NCI-H2196 (cell line): ENCODE data around the gene MAD2L1BP.
"Not testable (repeated sequence)": the region's sequence is repeated elsewhere in the genome, so short reads cannot be mapped to it uniquely, and the experiment has no call there.

Experiments
- DNase-seq: peaks from one replicate; lab custom pipeline; 2025; ENCODE audit not compliant: unreplicated experiment; lab: John Stamatoyannopoulos, UW

The MAD2L1BP gene, protein sequence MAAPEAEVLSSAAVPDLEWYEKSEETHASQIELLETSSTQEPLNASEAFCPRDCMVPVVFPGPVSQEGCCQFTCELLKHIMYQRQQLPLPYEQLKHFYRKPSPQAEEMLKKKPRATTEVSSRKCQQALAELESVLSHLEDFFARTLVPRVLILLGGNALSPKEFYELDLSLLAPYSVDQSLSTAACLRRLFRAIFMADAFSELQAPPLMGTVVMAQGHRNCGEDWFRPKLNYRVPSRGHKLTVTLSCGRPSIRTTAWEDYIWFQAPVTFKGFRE

DNA sequence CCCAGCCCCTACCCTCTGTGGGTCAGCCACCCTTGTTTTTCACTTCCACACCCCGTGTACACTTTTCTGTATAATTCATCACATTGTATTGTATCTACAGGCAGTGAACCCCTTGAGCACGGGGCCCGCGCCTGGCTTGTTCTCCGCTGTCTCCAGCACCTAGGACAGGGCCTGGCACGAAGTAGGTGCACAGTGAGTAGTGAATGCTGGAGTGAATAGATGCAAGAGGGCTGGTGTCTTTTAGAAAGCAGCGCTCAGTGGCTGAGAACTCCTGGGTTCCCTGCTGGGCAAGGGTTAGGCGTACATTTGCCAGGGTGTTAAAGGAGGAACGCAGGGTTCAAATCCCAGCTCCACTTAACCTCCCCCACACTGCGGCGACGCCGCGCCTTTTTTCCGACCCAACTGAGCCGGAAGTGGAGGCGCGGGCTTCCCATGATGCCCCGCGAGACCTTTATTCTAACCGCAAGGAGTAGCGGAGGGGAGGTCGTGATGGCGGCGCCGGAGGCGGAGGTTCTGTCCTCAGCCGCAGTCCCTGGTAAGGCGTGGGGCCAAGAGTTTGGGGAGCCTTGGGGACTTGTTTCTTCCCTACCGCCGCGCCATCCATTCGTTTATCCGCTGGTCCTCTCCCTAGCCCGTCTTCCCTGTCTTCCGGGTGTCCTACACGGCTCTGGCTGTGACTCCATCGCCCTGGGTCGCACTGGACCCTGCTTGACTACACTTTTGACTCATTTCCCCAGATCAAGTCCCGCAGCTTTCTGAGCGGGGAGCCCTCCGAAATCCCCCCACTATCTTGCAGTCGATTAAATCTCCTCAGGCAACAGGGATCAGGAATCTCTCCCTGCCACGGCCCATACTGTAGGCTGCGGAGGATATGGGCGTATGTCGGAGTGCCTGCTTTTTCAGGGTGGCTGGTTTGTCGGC lies at the start of gene MAD2L1BP:
Gene MAD2L1BP, plus strand, starts transcription at position 454 of the 921 bp plus-strand sequence. Its CDS starts 36 bp downstream, at position 490.
- peak; percentile 90 for DNase-seq

DNA sequence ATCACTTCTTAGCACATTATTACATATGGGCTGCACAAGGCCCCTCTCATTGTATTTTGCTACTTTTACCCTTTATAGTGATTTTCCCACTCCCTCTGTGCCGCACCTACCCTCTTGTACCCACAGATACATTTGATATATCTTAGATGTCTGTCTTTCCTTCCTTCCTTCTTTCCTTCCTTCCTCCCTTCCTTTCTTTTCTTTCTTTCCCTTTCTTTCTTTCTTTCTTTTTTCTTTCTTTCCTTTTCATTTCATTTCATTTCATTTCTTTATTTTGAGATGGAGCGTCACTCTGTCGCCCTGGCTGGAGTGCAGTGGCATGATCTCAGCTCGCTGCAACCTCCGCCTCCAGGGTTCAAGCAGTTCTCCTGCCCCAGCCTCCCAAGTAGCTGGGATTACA lies 47.4 kb upstream of the MAD2L1BP start:
- DNase-seq: no peak

DNA sequence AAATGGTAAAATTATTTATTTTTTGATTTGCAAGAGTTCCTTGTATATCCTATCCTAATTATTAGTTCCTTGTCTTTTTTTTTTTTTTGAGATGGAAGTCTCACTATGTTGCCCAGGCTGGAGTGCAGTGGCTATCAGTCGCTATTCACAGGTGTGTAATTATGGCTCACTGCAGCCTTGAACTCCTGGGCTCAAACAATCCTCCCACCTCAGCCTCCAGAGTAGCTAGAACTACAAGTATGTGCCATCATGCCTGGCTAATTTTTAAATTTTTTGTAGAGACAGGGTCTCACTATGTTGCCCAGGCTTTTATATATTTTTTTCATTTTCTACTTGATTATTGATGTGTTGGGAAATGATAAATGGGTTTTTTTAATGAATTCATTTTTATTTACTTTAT lies 46.1 kb upstream of the MAD2L1BP start:
- not testable (repeated sequence) for DNase-seq

DNA sequence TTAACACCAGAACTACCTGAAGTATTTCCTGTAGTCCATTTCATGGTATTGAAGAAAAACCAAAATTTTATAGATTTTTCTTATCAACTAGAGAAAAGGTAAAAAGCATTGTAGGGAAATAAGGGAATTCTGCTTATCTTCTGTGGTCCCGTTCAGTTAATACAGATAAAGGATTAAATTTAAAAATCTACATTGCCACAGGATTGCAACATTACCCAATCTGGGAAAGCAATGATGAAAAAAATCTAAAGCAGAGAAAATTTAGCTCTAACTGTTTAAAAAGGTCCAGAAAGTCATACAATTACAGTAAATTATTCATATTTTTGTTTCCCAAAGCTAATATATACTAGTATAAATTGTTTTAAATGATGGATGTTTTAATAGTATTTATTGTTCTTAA lies 41.7 kb upstream of the MAD2L1BP start:
- DNase-seq: no peak

DNA sequence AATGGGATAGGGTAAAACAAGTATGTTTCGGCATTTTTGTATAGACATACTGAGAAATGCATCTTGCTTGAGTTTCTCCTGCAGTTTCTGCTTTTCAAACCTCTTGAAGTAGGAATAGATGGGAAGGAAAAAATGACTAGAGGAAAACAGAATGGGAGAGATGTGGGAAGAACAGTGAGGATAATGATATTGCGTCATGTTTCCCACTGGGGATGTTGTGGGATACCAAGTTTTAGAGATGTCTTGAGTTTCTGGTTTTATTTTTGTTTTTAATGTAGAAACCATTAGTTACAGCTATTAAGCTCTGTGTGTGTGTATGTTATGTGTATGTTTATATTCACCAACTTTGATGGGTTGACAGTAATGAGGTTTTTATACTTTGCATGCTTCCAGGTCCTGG lies 35.0 kb upstream of the MAD2L1BP start:
- DNase-seq: no peak

DNA sequence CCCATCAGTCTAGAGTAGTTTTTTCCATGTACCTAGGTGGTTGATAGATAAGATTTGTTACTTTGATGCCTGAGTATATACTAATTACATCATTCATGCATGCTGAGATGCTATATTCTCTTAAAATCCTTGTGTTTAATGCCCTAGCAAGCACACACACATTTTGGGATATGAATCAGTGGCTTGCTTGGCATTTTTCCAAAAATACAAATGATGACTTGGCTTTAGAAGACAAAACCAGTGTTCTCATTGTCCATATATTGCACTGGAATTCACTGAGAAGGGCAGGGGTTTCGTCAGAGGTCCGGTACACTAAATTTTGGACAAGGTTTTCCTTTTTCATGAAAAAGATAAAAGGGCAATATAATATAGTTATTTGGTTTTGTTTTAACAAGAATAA lies 31.5 kb upstream of the MAD2L1BP start:
- no peak for DNase-seq

DNA sequence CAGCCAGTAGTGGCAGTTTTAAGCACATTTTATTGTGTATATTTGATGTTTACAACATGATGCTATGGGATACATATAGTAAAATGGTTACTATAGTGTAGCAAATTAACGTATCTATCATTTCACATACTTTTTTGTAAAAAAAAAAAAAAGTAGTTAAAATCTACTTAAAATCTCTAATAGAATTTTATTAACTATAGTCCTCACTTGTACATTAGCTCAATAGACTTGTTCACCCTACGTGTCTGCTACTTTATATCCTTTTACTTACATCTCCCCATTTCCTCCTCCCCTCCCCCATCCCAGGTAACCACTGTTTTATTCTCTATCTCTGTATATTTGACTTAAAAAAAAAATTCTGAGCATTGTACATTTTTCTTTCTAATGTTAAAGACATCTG lies 29.6 kb upstream of the MAD2L1BP start:
- DNase-seq: no peak

DNA sequence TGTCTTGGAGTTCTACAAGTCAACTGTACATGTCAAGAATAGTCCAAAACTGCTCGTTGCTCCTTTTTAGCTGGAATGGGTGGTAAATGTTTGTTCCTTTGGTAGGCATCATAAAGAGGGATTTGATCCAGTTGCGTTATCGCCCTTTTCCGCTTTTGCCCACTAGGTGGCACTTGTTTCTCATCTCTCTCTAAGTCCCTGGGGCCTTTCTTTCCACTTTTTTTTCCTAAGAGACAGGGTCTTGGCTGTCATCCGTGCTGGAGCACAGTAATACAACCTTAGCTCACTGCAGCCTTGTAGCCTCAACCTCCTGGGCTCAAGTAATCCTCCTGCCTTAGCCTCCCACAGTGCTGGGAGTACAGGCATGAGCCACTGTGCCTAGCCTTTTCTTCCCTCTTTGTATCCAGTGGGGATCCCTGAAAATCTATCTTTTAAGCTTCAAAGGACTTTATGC lies 27.3 kb upstream of the MAD2L1BP start:
- DNase-seq: peak; percentile 76

DNA sequence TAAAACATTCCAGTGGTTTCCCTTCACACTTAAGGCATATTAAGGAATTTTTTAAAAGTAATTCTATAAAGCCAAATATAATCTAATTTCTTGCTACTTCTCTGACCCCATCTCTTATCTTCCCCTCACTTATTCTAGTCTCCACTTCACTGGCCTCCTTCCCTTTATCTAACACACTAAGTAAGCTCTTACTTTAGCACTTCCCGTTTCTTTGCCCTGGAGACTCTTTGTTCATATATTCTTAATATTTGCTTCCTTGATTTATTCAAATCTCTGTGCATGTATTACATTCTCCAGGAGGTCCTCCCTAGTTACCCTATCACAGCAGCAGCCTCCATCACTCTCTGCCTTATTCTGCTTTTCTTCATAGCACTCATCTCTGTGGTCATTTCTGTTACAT lies 26.8 kb upstream of the MAD2L1BP start:
- no peak for DNase-seq

DNA sequence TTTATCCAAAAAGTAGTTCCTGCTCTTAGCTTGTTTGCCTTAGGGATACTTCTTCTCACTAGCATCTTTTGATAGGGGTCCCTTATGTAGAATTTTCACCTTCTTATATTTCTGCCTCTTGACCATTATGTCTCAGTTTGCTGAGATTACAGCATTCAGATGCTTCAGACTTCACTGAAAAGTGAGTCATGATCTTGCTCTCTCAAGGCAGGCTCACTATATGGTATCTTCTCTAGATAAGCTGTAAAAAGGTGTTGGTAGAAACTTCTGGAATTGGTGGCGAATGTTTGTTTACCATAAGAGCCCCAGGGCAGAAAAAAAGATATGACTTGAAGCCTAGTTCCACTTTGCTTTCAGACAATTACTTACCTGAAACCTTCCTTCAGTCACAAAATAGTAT lies 26.2 kb upstream of the MAD2L1BP start:
- no peak for DNase-seq

DNA sequence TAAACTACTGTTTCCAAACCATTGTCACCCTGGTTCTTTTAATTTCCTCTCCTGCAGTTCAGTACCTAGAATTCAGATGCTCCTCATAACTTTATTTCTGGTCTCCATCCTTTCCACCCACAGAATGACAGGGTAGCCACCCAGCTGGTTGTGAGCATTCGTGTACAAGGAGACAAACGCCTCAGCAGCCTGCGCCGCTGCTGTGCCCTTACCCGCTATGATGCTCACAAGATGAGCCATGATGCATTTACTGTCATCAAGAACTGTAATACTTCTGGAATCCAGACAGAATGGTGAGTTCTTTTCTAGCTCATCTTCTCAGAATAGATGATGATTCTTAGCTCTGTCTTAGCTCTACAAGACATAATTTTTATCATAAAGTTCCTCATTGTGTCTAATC lies 25.2 kb upstream of the MAD2L1BP start:
- no peak for DNase-seq

DNA sequence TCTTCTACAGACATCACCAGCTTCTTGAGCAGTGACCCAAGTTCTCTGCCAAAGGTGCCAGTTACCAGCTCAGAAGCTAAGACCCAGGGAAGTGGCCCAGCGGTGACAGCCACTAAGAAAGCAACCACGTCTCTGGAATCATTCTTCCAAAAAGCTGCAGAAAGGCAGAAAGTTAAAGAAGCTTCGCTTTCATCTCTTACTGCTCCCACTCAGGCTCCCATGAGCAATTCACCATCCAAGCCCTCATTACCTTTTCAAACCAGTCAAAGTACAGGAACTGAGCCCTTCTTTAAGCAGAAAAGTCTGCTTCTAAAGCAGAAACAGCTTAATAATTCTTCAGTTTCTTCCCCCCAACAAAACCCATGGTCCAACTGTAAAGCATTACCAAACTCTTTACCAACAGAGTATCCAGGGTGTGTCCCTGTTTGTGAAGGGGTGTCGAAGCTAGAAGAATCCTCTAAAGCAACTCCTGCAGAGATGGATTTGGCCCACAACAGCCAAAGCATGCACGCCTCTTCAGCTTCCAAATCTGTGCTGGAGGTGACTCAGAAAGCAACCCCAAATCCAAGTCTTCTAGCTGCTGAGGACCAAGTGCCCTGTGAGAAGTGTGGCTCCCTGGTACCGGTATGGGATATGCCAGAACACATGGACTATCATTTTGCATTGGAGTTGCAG lies 21.8 kb upstream of the MAD2L1BP start:
- no peak for DNase-seq

DNA sequence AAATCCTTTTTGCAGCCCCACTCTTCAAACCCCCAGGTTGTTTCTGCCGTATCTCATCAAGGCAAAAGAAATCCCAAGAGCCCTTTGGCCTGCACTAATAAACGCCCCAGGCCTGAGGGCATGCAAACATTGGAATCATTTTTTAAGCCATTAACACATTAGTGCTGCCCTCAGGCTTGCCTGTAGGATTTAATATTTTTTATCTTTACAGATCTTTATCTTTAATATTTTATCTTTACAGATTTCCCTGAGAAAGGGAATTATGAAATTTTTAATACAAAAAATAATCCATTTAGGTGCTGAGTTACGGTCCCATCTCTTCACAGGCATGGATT lies 21.3 kb upstream of the MAD2L1BP start:
- DNase-seq: no peak

DNA sequence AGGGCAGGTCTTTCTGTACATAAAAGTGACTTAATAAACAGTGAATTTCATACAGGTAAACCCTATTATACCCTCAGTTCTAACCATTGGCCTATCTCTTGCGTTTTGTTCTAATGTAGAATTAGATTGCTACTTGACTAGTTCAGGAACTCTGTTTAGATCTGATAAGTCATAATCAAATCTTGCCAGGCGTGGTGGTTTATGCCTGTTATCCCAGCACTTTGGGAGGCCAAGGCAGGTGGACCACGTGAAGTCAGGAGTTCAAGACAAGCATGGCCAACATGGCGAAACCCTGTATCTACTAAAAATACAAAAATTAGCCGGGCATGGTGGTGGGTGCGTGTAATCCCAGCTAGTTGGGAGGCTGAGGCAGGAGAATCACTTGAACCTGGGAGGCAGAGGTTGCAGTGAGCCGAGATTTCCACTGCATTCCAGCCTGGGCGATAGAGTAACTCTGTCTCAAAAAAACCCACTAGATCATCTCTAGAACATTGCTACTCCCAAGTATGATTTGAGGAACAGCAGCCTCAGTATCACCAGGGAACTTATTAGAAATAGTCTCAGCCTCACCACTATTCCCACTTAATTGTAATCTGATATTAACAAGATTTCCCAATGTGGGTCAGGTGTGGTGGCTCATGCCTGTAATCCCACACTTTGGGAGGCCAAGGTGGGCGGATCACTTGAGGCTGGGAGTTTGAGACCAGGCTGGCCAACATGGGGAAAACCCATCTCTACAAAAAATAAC lies 18.7 kb upstream of the MAD2L1BP start:
- DNase-seq: no peak

DNA sequence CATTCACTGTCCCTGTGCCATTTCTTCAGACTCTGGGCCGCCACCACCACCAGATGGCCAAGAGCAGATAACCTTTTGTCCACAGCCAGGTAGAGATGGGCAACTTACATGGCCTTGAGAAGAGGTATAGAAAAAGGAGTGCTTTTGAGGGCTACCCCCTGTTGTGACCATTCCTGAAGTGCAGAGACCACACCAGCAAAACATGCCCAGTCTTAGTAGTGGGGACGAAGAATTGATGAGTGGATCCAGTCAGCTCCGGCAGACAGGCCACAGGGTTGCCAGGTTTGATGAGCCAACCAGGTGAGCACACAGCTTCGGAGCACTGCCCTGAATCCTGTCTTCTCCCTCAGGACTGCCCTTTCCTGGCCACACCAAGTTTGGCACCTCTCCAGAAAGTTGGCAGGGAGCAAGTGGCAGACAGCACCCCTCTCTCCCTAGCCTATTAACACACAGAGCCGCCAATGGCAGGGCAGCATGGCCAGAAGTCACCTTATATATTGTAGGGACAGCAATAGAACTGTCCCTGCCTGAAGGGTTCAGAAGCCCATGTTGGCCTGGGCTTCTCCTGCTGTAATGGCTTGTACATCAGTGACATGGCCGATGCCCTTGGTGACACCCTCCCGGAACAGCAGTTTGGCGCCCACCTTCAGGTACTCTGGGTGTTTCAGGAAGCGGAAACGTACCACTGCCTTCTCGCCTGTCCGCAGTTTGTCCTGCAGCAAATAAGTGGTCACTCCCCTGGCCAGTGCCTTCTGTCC lies 14.4 kb upstream of the MAD2L1BP start:
- no peak for DNase-seq

DNA sequence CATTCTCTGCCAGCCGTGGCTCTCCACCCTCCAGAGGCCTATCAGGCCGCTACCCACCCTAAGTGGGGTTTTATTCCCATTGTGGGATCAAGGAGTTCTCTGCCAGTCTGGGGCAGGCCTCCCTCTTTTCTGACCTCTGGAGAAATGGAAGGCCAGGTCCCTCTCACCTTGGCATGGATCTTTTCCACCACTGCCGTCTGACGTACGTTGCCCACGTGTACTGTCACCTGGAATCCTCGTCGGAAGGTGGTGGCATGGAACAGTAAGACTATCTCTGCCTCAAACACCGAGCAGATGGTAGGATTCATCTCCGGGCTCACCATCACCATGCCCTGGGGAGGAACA lies 13.8 kb upstream of the MAD2L1BP start:
- DNase-seq: no peak

DNA sequence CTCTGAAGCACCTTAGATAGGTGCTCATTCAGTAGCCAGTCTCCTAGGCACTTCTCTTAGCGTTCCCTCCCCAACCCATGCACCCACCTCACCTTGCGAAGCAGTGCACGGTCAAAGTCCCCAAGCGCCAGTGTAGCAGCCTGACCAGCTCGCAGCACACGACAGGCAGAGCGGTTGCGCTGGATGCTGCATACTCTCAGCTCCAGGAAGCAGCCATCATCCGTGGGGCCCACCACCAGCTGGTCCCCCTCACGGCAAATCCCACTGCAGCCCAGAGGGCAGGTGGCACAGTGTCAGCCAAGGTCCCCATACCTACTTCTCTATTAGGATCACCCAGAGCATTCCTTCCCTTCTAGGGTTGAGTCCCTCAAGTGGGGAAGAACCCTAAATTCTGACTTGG lies 13.1 kb upstream of the MAD2L1BP start:
- no peak for DNase-seq

DNA sequence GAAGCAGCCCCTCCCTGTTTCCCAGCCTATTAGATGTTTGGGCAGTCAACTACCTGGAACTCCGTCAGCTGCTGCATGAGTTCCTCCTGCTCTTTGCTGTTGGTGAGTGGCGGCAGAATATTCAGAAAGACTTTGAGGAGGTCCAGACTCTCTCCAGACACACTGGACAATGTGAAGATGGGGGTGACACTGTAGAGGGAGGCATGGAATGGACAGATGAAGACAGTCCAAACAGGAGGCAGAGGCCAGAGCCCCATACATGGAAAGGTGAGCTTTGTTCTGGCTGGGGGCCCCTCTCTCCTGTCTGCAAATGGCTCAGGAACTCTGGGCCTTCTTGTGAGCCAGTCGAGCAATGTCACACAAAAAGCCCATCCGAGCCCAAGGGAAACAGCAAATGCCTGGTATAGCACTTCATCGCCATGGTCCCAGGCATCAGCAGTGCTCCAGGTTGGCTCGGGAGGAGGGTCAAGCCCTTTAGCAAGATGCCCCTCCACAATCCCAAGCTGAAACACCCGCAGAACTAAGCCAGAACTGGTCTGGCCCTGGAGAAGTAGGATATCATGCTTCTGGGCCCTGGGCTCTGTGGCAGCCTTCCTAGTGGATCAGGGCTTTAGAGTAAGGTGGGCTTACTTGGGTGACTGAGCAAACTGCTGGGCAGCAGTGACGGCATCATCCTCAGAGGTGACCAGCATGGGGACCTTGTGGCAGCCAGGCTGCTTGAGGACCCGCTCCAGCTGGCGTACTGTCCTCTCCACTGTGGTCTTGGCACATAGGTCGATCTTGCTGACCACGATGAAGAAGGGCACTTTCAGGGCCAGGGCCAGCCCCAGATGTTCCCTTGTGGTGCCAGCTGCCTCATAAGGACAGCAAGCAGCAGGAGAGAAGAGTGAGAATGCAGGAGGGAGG lies 11.5 kb upstream of the MAD2L1BP start:
- DNase-seq: no peak

DNA sequence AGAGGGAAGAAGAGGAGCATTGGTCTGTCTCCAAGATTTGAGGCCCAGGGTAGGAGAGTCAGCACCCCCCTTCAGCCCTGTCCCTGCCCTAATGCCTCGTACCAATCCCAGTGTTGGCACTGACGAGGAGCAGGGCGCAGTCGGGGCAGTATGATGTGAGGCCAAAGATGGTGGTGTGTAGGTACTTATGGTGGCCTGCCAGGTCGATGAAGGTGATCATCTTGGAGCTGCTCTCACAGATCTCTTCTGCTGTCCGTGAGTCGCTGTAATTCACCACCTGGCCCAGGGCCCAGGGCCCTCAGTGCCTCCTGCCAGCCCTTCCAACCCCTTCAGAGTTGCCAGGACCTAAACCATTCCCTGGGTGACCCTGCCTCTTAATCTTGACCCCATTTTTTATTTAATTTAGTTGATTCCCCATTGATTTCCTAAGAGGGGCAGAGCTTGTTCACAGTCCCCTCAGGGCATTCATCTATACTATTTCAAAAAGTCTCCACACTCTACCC lies 10.8 kb upstream of the MAD2L1BP start:
- no peak for DNase-seq
